DMS 273 (cell line): Measurements from ENCODE around the gene UPK1B.

ENCODE experiments used
- DNase-seq: peaks from one replicate; lab custom pipeline; 2025; ENCODE audit not compliant: unreplicated experiment; lab: John Stamatoyannopoulos, UW

UPK1B gene

GRCh38 chr3:119245778-119246177 is 72.4 kb downstream of the UPK1B start:
- DNase-seq, result peak; percentile 65
